IMR-90 (cell line): ENCODE results near the gene NEGR1. TPM values are rescaled to one million over a fixed set of nuclear protein-coding genes. Genes with fewer than 3 reads are reported as not detected.

ENCODE experiments used
- ATAC-seq: fragments of 200-7000 bp; cut with Tn5 transposase; 2 replicates; pipeline ENCODE4 v1.9.1; 2020; ENCODE audit warnings: low read depth, mild to moderate bottlenecking, moderate library complexity
- BruUV-seq: library from RNA; stranded (reverse); fragments of 400-500 nt; replicated peaks from 2 replicates; lab custom pipeline; 2021; lab: Mats Ljungman, UMichigan
- CTCF ChIA-PET: fragments of 300-600 bp; formaldehyde crosslinking; extraction: SDS; loops from one replicate; lab custom pipeline; 2021; ENCODE audit warnings: antibody characterized with exemption; lab: Yijun Ruan, JAX
- POLR2A ChIA-PET: fragments of 300-600 bp; sonication (Branson Sonifier 250); formaldehyde crosslinking; loops from one replicate; lab custom pipeline; 2022; ENCODE audit warnings: antibody characterized with exemption; ENCODE audit not compliant: unreplicated experiment; lab: Charles Lee
- DNase-seq: peaks from one replicate; pipeline ENCODE4 v3.0.0; 2013
- H2AFZ ChIP-seq: replicated peaks from 2 replicates; pipeline ENCODE3; 2013; ENCODE audit warnings: low read length, mild to moderate bottlenecking; ENCODE audit not compliant: poor library complexity
- H2AK5ac ChIP-seq: 2 replicates; pipeline ENCODE4 v1.6.1; 2013; ENCODE audit warnings: low read depth, low read length, inconsistent platforms
- H2AK9ac ChIP-seq: replicated peaks from 2 replicates; pipeline ENCODE3; 2013; ENCODE audit warnings: mild to moderate bottlenecking, low read depth, low read length, moderate library complexity; ENCODE audit not compliant: poor library complexity
- H2BK120ac ChIP-seq: 2 replicates; pipeline ENCODE4 v1.6.1; 2013; ENCODE audit warnings: low read depth, low read length, inconsistent platforms
- H2BK15ac ChIP-seq: 3 replicates; pipeline ENCODE4 v1.6.1; 2013; ENCODE audit warnings: low read depth, low read length, inconsistent platforms
- H2BK20ac ChIP-seq: 2 replicates; pipeline ENCODE4 v1.6.1; 2013; ENCODE audit warnings: low read depth, mild to moderate bottlenecking, inconsistent platforms, low read length, moderate library complexity
- H2BK5ac ChIP-seq: 2 replicates; pipeline ENCODE4 v1.6.1; 2013; ENCODE audit warnings: mild to moderate bottlenecking, low read depth, low read length, inconsistent platforms; ENCODE audit not compliant: poor library complexity, severe bottlenecking
- H3K14ac ChIP-seq: replicated peaks from 2 replicates; pipeline ENCODE4 v1.6.1; 2013; ENCODE audit warnings: low read depth, low read length, inconsistent platforms
- H3K18ac ChIP-seq: 2 replicates; pipeline ENCODE4 v1.6.1; 2013; ENCODE audit warnings: low read depth, low read length, control low read depth
- H3K23ac ChIP-seq: 2 replicates; pipeline ENCODE4 v1.6.1; 2013; ENCODE audit warnings: low read depth, low read length, inconsistent platforms
- H3K27ac ChIP-seq: 2 replicates; pipeline ENCODE4 v1.5.1; 2013; ENCODE audit warnings: mild to moderate bottlenecking, control low read depth, low read length; ENCODE audit not compliant: insufficient read depth
- H3K27me3 ChIP-seq: 2 replicates; pipeline ENCODE4 v1.6.1; 2013; ENCODE audit warnings: low read length; ENCODE audit not compliant: control insufficient read depth, insufficient read depth
- H3K36me3 ChIP-seq: 2 replicates; pipeline ENCODE4 v1.6.1; 2013; ENCODE audit warnings: low read length, mixed read lengths; ENCODE audit not compliant: control insufficient read depth, insufficient read depth
- H3K4ac ChIP-seq: 2 replicates; pipeline ENCODE4 v1.6.1; 2013; ENCODE audit warnings: low read depth, low read length, inconsistent platforms
- H3K4me1 ChIP-seq: 2 replicates; pipeline ENCODE4 v1.6.1; 2013; ENCODE audit warnings: low read length, mixed read lengths; ENCODE audit not compliant: control insufficient read depth, insufficient read depth
- H3K4me2 ChIP-seq: 2 replicates; pipeline ENCODE4 v1.6.1; 2013; ENCODE audit warnings: low read depth, mild to moderate bottlenecking, control low read depth, low read length, moderate library complexity
- H3K4me3 ChIP-seq: 2 replicates; pipeline ENCODE4 v1.5.1; 2013; ENCODE audit warnings: low read depth, mild to moderate bottlenecking, control low read depth, low read length, moderate library complexity; ENCODE audit not compliant: insufficient read depth
- H3K56ac ChIP-seq: 2 replicates; pipeline ENCODE4 v1.6.1; 2013; ENCODE audit warnings: low read length, inconsistent platforms; ENCODE audit not compliant: insufficient read depth; ENCODE audit errors: extremely low read depth
- H3K79me1 ChIP-seq, 2 experiments: 2 replicates each; pipeline ENCODE4 v1.6.1; 2013; ENCODE audit warnings: low read length in 2 of 2, inconsistent platforms in 1 of 2, low read depth in 1 of 2
- H3K9ac ChIP-seq: 2 replicates; pipeline ENCODE4 v1.6.1; 2013; ENCODE audit warnings: low read depth, low read length, control low read depth
- H3K9me1 ChIP-seq: 2 replicates; pipeline ENCODE4 v1.6.1; 2013; ENCODE audit warnings: low read length, inconsistent platforms; ENCODE audit not compliant: insufficient read depth
- H3K9me3 ChIP-seq: 2 replicates; pipeline ENCODE4 v1.6.1; 2013; ENCODE audit warnings: low read length; ENCODE audit not compliant: control insufficient read depth, insufficient read depth
- H4K20me1 ChIP-seq: 2 replicates; pipeline ENCODE4 v1.6.1; 2013; ENCODE audit warnings: low read length, inconsistent platforms; ENCODE audit not compliant: insufficient read depth
- H4K5ac ChIP-seq: 2 replicates; pipeline ENCODE4 v1.6.1; 2013; ENCODE audit warnings: mild to moderate bottlenecking, low read depth, low read length, control low read depth
- H4K8ac ChIP-seq, 2 experiments: 2 replicates each; pipeline ENCODE4 v1.6.1; 2013; ENCODE audit warnings: low read depth in 2 of 2, low read length in 2 of 2, control low read depth in 1 of 2, inconsistent platforms in 1 of 2
- H4K91ac ChIP-seq: 2 replicates; pipeline ENCODE4 v1.6.1; 2013; ENCODE audit warnings: low read depth, low read length, inconsistent platforms; ENCODE audit not compliant: insufficient read depth
- BHLHE40 ChIP-seq: fragments of 150-350 bp; IDR thresholded peaks from 2 replicates; pipeline ENCODE4 v1.6.1; 2016; ENCODE audit warnings: mild to moderate bottlenecking, low read depth, low read length
- CEBPB ChIP-seq: IDR thresholded peaks from 2 replicates; pipeline ENCODE4 v1.6.1; 2012; ENCODE audit warnings: low read depth, low read length, improper control_type of control experiment
- CTCF ChIP-seq: conservative IDR thresholded peaks from 2 replicates; pipeline ENCODE4 v1.5.1; 2012; ENCODE audit warnings: mild to moderate bottlenecking, low read depth, low read length, improper control_type of control experiment
- ELK1 ChIP-seq: fragments of 150-350 bp; IDR thresholded peaks from 2 replicates; pipeline ENCODE4 v1.6.1; 2016; ENCODE audit warnings: low read depth, mild to moderate bottlenecking, low read length, moderate library complexity, borderline replicate concordance
- FOS ChIP-seq: fragments of 150-350 bp; IDR thresholded peaks from 2 replicates; pipeline ENCODE4 v1.6.1; 2016; ENCODE audit warnings: low read depth, low read length
- MAFK ChIP-seq: IDR thresholded peaks from 2 replicates; pipeline ENCODE4 v1.6.1; 2012; ENCODE audit warnings: low read depth, low read length, improper control_type of control experiment
- MAZ ChIP-seq: IDR thresholded peaks from 2 replicates; pipeline ENCODE4 v1.6.1; 2012; ENCODE audit warnings: low read depth, mild to moderate bottlenecking, low read length, improper control_type of control experiment, moderate library complexity, borderline replicate concordance
- NFE2L2 ChIP-seq: fragments of 150-350 bp; IDR thresholded peaks from 2 replicates; pipeline ENCODE4 v1.6.1; 2016; ENCODE audit warnings: low read depth, mild to moderate bottlenecking, low read length
- POLR2A ChIP-seq: IDR thresholded peaks from 2 replicates; pipeline ENCODE4 v1.6.1; 2012; ENCODE audit warnings: mild to moderate bottlenecking, low read depth, low read length
- RCOR1 ChIP-seq: IDR thresholded peaks from 2 replicates; pipeline ENCODE4 v1.6.1; 2012; ENCODE audit warnings: mild to moderate bottlenecking, low read length, improper control_type of control experiment; ENCODE audit not compliant: insufficient replicate concordance
- RFX5 ChIP-seq: IDR thresholded peaks from 2 replicates; pipeline ENCODE4 v1.8.0; 2012; ENCODE audit warnings: low read depth, mild to moderate bottlenecking, low read length, moderate library complexity
- SMC3 ChIP-seq: fragments of 150-350 bp; IDR thresholded peaks from 2 replicates; pipeline ENCODE4 v1.6.1; 2016; ENCODE audit warnings: low read depth, mild to moderate bottlenecking, antibody characterized with exemption, low read length, moderate library complexity
- USF2 ChIP-seq: fragments of 150-350 bp; IDR thresholded peaks from 2 replicates; pipeline ENCODE4 v1.6.1; 2017; ENCODE audit warnings: mild to moderate bottlenecking, antibody characterized with exemption, low read length, low read depth
- WGBS, 2 experiments: methylation state at CpG; one replicate each; pipeline versions ENCODE4 v1.1.5 to v1.1.7; 2013; ENCODE audit warnings: missing lambda C conversion rate in 2 of 2; ENCODE audit not compliant: insufficient read length in 1 of 2; ENCODE audit errors: extremely low coverage in 2 of 2; 5-methylcytosine and 5-hydroxymethylcytosine counted together
- dilution Hi-C: fragments of 300-500 bp; cut with HindIII; formaldehyde crosslinking; loops from one replicate; pipeline ENCODE4 v1.14.3; 2018; ENCODE audit warnings: low sequenced_read_pairs; ENCODE audit not compliant: unreplicated experiment
- in situ Hi-C: fragments of 300-500 bp; cut with MboI; formaldehyde crosslinking; loops from 3 replicates; pipeline ENCODE4 v1.14.3; 2019; ENCODE audit warnings: low sequenced_read_pairs, inconsistent platforms, mixed read lengths
- intact Hi-C: fragments of 100-400 bp; cut with micrococcal nuclease; formaldehyde crosslinking; loops from 2 replicates; pipeline ENCODE4 v1.10.0; 2022
- polyA plus RNA-seq, 3 experiments: library from polyadenylated mRNA; depleted of rRNA; stranded (reverse); fragments of >200 nt; gene quantifications; 2 replicates each; pipeline ENCODE4 v1.2.3, GENCODE V29; 2012; ENCODE audit warnings: low replicate concordance in 1 of 3
- total RNA-seq: library from RNA; depleted of rRNA; stranded (reverse); fragments of >200 nt; gene quantifications from 2 replicates; pipeline ENCODE4 v1.2.3, GENCODE V29; 2012

NEGR1 gene
- total and polyA plus RNA-seq, 2 of the 4 experiments (the other 2 are of a cell fraction): 5.1 to 9.1 TPM

- DNase-seq (no peak), ATAC-seq (no peak)
- Histone ChIP-seq H3K14ac (no peak overlapping the region), H3K36me3 (no peaks in the 10 kb centered on the region), H3K9ac (no peak overlapping the region), H3K4me2 (no peak overlapping the region), H3K9me3 (no peaks in the 10 kb centered on the region), H2AK5ac (no peak overlapping the region), H2BK5ac (no peak overlapping the region), H4K20me1 (no peaks in the 10 kb centered on the region), H4K5ac (no peak overlapping the region), H2AK9ac (no peak overlapping the region), H3K18ac (no peak overlapping the region), H3K27me3 (no peaks in the 10 kb centered on the region), H2BK20ac (no peak overlapping the region), H2BK15ac (no peak overlapping the region), H2BK120ac (no peak overlapping the region), H3K79me1 (no peaks in the 10 kb centered on the region), H4K8ac (no peak overlapping the region), H3K23ac (no peak overlapping the region), H3K4me1 (no peaks in the 10 kb centered on the region), H2AFZ (no peak overlapping the region), H3K9me1 (no peaks in the 10 kb centered on the region), H4K91ac (no peak overlapping the region), H3K4me3 (no peak overlapping the region), H3K56ac (no peak overlapping the region), H3K27ac (no peak overlapping the region), H3K4ac (no peak overlapping the region)
- TF ChIP-seq RCOR1 (no peak), MAFK (no peak), RFX5 (no peak), CEBPB (no peak), CTCF (no peak), SMC3 (no peak), POLR2A (no peak), USF2 (no peak), NFE2L2 (no peak), ELK1 (no peak), BHLHE40 (no peak), FOS (no peak), MAZ (no peak)
- in situ Hi-C loops (no loop called here), intact Hi-C loops (no loop called here), dilution Hi-C loops (no loop called here)
- POLR2A ChIA-PET: no interaction called here
- WGBS, 2 experiments: 100% methylated on average over 2 of the region's 2 CpGs; no CpG with 5 or more reads in 1 of the 2 experiments
- BruUV-seq: no TSS peak
- CTCF ChIA-PET: no interaction called here
Measured at GRCh38 chr1:71885171-71885570, 397.2 kb downstream of the NEGR1 start.
